ENCODE measurements around the gene SPRED3.

GRCh38 chr19:38375098-38375493 is 13.4 kb upstream of the SPRED3 start:
- no peak for TF ChIP-seq CTCF (conservative IDR thresholded peaks at IDR 0.05; ENCODE audit: low read length)
- no peak for TF ChIP-seq EZH2phosphoT487 (IDR thresholded peaks at IDR 0.05; ENCODE audit: borderline replicate concordance, low read depth, low read length)

Data from OCI-LY7 (cell line).